Measurements from ENCODE around the gene OLFML2A.
A peak's percentile ranks its signal among the peaks of the same experiment; 100 is the strongest.

Gene OLFML2A

DNA sequence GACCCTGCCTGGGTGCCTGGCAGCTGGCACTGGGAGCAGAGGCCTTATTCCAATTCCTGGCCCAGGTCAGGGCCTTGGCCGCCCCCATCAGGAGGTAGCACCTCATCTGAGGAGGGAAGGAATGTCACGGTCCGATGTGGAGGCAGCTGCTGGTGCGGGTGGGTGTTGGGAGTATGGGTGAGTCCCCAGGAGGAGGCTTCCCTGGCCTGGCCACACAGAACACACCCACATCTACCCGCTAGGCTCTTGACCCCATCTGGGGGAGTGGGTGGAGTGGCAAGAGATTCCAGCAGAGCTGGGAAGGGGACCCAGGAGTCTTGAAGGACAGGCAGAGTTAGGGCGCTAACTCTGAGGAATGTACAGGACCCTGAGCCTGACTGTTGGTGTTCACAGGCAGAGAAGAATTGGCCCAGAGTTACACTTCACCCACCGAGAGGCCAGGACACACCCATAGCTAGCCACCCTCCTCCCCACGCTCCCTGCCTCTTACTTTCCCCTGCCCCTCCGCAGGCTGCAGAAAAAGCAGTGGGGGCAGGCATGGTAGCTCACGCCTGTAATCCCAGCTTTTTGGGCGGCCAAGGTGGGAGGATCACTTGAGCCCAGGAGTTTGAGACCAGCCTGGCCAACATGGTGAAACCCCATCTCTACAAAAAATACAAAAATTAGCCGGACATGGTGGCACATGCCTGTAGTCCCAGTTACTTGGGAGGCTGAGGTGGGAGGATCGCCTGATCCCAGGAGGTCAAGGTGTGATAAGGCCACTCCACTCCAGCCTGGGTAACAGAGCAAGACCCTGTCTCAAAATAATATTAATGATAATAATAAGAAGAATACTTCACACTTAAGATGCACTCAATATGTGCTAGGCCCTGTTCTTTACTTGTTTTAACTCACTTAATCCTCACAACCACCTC lies 6.0 kb downstream of the OLFML2A start:
- TF ChIP-seq CTCF (IDR thresholded peaks at IDR 0.05; ENCODE audit: low read depth, low read length), result no peak
- no peak for DNase-seq (ENCODE audit: low read depth in 2 of 2)
- no peak overlapping the region for H3K4me3 ChIP-seq (replicated peaks in 1 of 2; ENCODE audit: low read depth in 2 of 2, low read length in 2 of 2)

- H3K4me3 ChIP-seq (replicated peaks in 1 of 2; ENCODE audit: low read depth in 2 of 2, low read length in 2 of 2), result no peak overlapping the region
- no peak for DNase-seq (ENCODE audit: low read depth in 2 of 2)
- no peak for TF ChIP-seq CTCF (IDR thresholded peaks at IDR 0.05; ENCODE audit: low read depth, low read length)
These were observed 6.9 kb downstream of the OLFML2A start for GRCh38 chr9:124783830-124784229.

GRCh38 chr9:124784509-124784908 lies 7.6 kb downstream of the OLFML2A start:
- peak; percentile 61 to 79 for DNase-seq (ENCODE audit: low read depth in 2 of 2)
- no peak overlapping the region for H3K4me3 ChIP-seq (replicated peaks in 1 of 2; ENCODE audit: low read depth in 2 of 2, low read length in 2 of 2)
- no peak for TF ChIP-seq CTCF (IDR thresholded peaks at IDR 0.05; ENCODE audit: low read depth, low read length)

DNA sequence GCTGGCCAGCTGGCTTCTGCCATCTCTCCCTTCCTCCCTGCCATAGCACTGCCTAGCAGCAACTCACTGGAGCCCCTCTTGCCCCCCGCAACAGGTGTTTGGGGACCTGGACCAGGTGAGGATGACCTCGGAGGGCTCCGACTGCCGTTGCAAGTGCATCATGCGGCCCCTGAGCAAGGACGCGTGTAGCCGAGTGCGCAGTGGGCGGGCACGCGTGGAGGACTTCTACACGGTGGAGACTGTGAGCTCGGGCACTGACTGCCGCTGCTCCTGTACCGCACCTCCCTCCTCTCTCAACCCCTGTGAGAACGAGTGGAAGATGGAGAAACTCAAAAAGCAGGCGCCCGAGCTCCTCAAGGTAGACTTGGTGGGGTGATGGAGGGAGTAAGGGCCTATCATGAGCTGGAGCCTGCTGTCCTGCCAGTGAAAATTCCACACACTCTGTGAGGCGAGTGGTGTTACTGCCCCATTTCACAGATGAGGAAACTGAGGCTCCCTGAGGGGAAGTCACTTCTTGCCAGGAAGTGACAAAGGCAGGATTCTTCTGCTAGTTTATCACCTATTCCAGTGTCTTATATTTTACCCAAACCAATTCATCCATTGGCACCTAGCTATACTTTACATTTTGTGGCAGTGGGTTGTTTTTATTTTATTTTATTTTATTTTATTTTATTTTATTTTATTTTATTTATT lies 10.1 kb downstream of the OLFML2A start:
- H3K4me3 ChIP-seq (replicated peaks in 1 of 2; ENCODE audit: low read depth in 2 of 2, low read length in 2 of 2), result no peak overlapping the region
- no peak for TF ChIP-seq CTCF (IDR thresholded peaks at IDR 0.05; ENCODE audit: low read depth, low read length)
- DNase-seq (ENCODE audit: low read depth in 2 of 2), result no peak

GRCh38 chr9:124788542-124789217 lies 11.7 kb downstream of the OLFML2A start:
- H3K4me3 ChIP-seq (replicated peaks in 1 of 2; ENCODE audit: low read depth in 2 of 2, low read length in 2 of 2), result no peak overlapping the region
- TF ChIP-seq CTCF (IDR thresholded peaks at IDR 0.05; ENCODE audit: low read depth, low read length), result no peak
- DNase-seq (ENCODE audit: low read depth in 2 of 2), result no peak

DNA sequence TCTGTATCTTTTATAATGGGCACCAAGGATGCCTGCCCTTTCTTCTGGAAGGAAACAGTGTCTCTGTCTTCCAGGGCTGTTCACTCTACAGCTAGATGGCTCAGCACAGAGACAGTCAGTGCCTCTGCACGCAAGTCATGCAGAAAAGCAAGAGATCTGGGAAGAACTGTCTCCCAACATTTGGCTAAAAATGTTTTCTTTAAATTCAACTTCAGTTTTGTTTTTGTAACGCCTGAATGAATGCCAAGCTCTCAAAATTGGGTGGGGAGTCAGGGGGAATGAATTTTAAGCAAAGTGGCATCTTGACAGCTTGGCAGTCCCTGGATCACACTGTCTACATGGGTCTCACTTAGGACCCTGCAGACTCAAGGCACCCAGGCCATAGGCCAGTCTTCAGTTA lies 12.6 kb downstream of the OLFML2A start:
- H3K4me3 ChIP-seq (replicated peaks in 1 of 2; ENCODE audit: low read depth in 2 of 2, low read length in 2 of 2), result no peak overlapping the region
- TF ChIP-seq CTCF (IDR thresholded peaks at IDR 0.05; ENCODE audit: low read depth, low read length), result no peak
- DNase-seq (ENCODE audit: low read depth in 2 of 2), result no peak

Measured in cardiac fibroblast (primary cell).